IMR-90 (cell line): Measurements from ENCODE around the gene TMC7. TPM values are rescaled to one million over a fixed set of nuclear protein-coding genes. Genes with fewer than 3 reads are reported as not detected.

Source experiments
- ATAC-seq: fragments of 200-7000 bp; cut with Tn5 transposase; 2 replicates; pipeline ENCODE4 v1.9.1; 2020; ENCODE audit warnings: low read depth, mild to moderate bottlenecking, moderate library complexity
- BruUV-seq: library from RNA; stranded (reverse); fragments of 400-500 nt; replicated peaks from 2 replicates; lab custom pipeline; 2021; lab: Mats Ljungman, UMichigan
- CTCF ChIA-PET: fragments of 300-600 bp; formaldehyde crosslinking; extraction: SDS; loops from one replicate; lab custom pipeline; 2021; ENCODE audit warnings: antibody characterized with exemption; lab: Yijun Ruan, JAX
- POLR2A ChIA-PET: fragments of 300-600 bp; sonication (Branson Sonifier 250); formaldehyde crosslinking; loops from one replicate; lab custom pipeline; 2022; ENCODE audit warnings: antibody characterized with exemption; ENCODE audit not compliant: unreplicated experiment; lab: Charles Lee
- DNase-seq: peaks from one replicate; pipeline ENCODE4 v3.0.0; 2013
- H2AFZ ChIP-seq: replicated peaks from 2 replicates; pipeline ENCODE3; 2013; ENCODE audit warnings: low read length, mild to moderate bottlenecking; ENCODE audit not compliant: poor library complexity
- H2AK5ac ChIP-seq: 2 replicates; pipeline ENCODE4 v1.6.1; 2013; ENCODE audit warnings: low read depth, low read length, inconsistent platforms
- H2AK9ac ChIP-seq: replicated peaks from 2 replicates; pipeline ENCODE3; 2013; ENCODE audit warnings: mild to moderate bottlenecking, low read depth, low read length, moderate library complexity; ENCODE audit not compliant: poor library complexity
- H2BK120ac ChIP-seq: 2 replicates; pipeline ENCODE4 v1.6.1; 2013; ENCODE audit warnings: low read depth, low read length, inconsistent platforms
- H2BK15ac ChIP-seq: 3 replicates; pipeline ENCODE4 v1.6.1; 2013; ENCODE audit warnings: low read depth, low read length, inconsistent platforms
- H2BK20ac ChIP-seq: 2 replicates; pipeline ENCODE4 v1.6.1; 2013; ENCODE audit warnings: low read depth, mild to moderate bottlenecking, inconsistent platforms, low read length, moderate library complexity
- H2BK5ac ChIP-seq: 2 replicates; pipeline ENCODE4 v1.6.1; 2013; ENCODE audit warnings: mild to moderate bottlenecking, low read depth, low read length, inconsistent platforms; ENCODE audit not compliant: poor library complexity, severe bottlenecking
- H3K14ac ChIP-seq: replicated peaks from 2 replicates; pipeline ENCODE4 v1.6.1; 2013; ENCODE audit warnings: low read depth, low read length, inconsistent platforms
- H3K18ac ChIP-seq: 2 replicates; pipeline ENCODE4 v1.6.1; 2013; ENCODE audit warnings: low read depth, low read length, control low read depth
- H3K23ac ChIP-seq: 2 replicates; pipeline ENCODE4 v1.6.1; 2013; ENCODE audit warnings: low read depth, low read length, inconsistent platforms
- H3K27ac ChIP-seq: 2 replicates; pipeline ENCODE4 v1.5.1; 2013; ENCODE audit warnings: mild to moderate bottlenecking, control low read depth, low read length; ENCODE audit not compliant: insufficient read depth
- H3K27me3 ChIP-seq: 2 replicates; pipeline ENCODE4 v1.6.1; 2013; ENCODE audit warnings: low read length; ENCODE audit not compliant: control insufficient read depth, insufficient read depth
- H3K36me3 ChIP-seq: 2 replicates; pipeline ENCODE4 v1.6.1; 2013; ENCODE audit warnings: low read length, mixed read lengths; ENCODE audit not compliant: control insufficient read depth, insufficient read depth
- H3K4ac ChIP-seq: 2 replicates; pipeline ENCODE4 v1.6.1; 2013; ENCODE audit warnings: low read depth, low read length, inconsistent platforms
- H3K4me1 ChIP-seq: 2 replicates; pipeline ENCODE4 v1.6.1; 2013; ENCODE audit warnings: low read length, mixed read lengths; ENCODE audit not compliant: control insufficient read depth, insufficient read depth
- H3K4me2 ChIP-seq: 2 replicates; pipeline ENCODE4 v1.6.1; 2013; ENCODE audit warnings: low read depth, mild to moderate bottlenecking, control low read depth, low read length, moderate library complexity
- H3K4me3 ChIP-seq: 2 replicates; pipeline ENCODE4 v1.5.1; 2013; ENCODE audit warnings: low read depth, mild to moderate bottlenecking, control low read depth, low read length, moderate library complexity; ENCODE audit not compliant: insufficient read depth
- H3K56ac ChIP-seq: 2 replicates; pipeline ENCODE4 v1.6.1; 2013; ENCODE audit warnings: low read length, inconsistent platforms; ENCODE audit not compliant: insufficient read depth; ENCODE audit errors: extremely low read depth
- H3K79me1 ChIP-seq, 2 experiments: 2 replicates each; pipeline ENCODE4 v1.6.1; 2013; ENCODE audit warnings: low read length in 2 of 2, inconsistent platforms in 1 of 2, low read depth in 1 of 2
- H3K9ac ChIP-seq: 2 replicates; pipeline ENCODE4 v1.6.1; 2013; ENCODE audit warnings: low read depth, low read length, control low read depth
- H3K9me1 ChIP-seq: 2 replicates; pipeline ENCODE4 v1.6.1; 2013; ENCODE audit warnings: low read length, inconsistent platforms; ENCODE audit not compliant: insufficient read depth
- H3K9me3 ChIP-seq: 2 replicates; pipeline ENCODE4 v1.6.1; 2013; ENCODE audit warnings: low read length; ENCODE audit not compliant: control insufficient read depth, insufficient read depth
- H4K20me1 ChIP-seq: 2 replicates; pipeline ENCODE4 v1.6.1; 2013; ENCODE audit warnings: low read length, inconsistent platforms; ENCODE audit not compliant: insufficient read depth
- H4K5ac ChIP-seq: 2 replicates; pipeline ENCODE4 v1.6.1; 2013; ENCODE audit warnings: mild to moderate bottlenecking, low read depth, low read length, control low read depth
- H4K8ac ChIP-seq, 2 experiments: 2 replicates each; pipeline ENCODE4 v1.6.1; 2013; ENCODE audit warnings: low read depth in 2 of 2, low read length in 2 of 2, control low read depth in 1 of 2, inconsistent platforms in 1 of 2
- H4K91ac ChIP-seq: 2 replicates; pipeline ENCODE4 v1.6.1; 2013; ENCODE audit warnings: low read depth, low read length, inconsistent platforms; ENCODE audit not compliant: insufficient read depth
- BHLHE40 ChIP-seq: fragments of 150-350 bp; IDR thresholded peaks from 2 replicates; pipeline ENCODE4 v1.6.1; 2016; ENCODE audit warnings: mild to moderate bottlenecking, low read depth, low read length
- CTCF ChIP-seq: conservative IDR thresholded peaks from 2 replicates; pipeline ENCODE4 v1.5.1; 2012; ENCODE audit warnings: mild to moderate bottlenecking, low read depth, low read length, improper control_type of control experiment
- FOS ChIP-seq: fragments of 150-350 bp; IDR thresholded peaks from 2 replicates; pipeline ENCODE4 v1.6.1; 2016; ENCODE audit warnings: low read depth, low read length
- MAFK ChIP-seq: IDR thresholded peaks from 2 replicates; pipeline ENCODE4 v1.6.1; 2012; ENCODE audit warnings: low read depth, low read length, improper control_type of control experiment
- MAZ ChIP-seq: IDR thresholded peaks from 2 replicates; pipeline ENCODE4 v1.6.1; 2012; ENCODE audit warnings: low read depth, mild to moderate bottlenecking, low read length, improper control_type of control experiment, moderate library complexity, borderline replicate concordance
- MXI1 ChIP-seq: IDR thresholded peaks from 2 replicates; pipeline ENCODE4 v1.6.1; 2012; ENCODE audit warnings: low read depth, mild to moderate bottlenecking, low read length, moderate library complexity, borderline replicate concordance
- NFE2L2 ChIP-seq: fragments of 150-350 bp; IDR thresholded peaks from 2 replicates; pipeline ENCODE4 v1.6.1; 2016; ENCODE audit warnings: low read depth, mild to moderate bottlenecking, low read length
- POLR2A ChIP-seq: IDR thresholded peaks from 2 replicates; pipeline ENCODE4 v1.6.1; 2012; ENCODE audit warnings: mild to moderate bottlenecking, low read depth, low read length
- RAD21 ChIP-seq: IDR thresholded peaks from 2 replicates; pipeline ENCODE4 v1.6.1; 2012; ENCODE audit warnings: low read length, improper control_type of control experiment
- SMC3 ChIP-seq: fragments of 150-350 bp; IDR thresholded peaks from 2 replicates; pipeline ENCODE4 v1.6.1; 2016; ENCODE audit warnings: low read depth, mild to moderate bottlenecking, antibody characterized with exemption, low read length, moderate library complexity
- WGBS, 2 experiments: methylation state at CpG; one replicate each; pipeline versions ENCODE4 v1.1.5 to v1.1.7; 2013; ENCODE audit warnings: missing lambda C conversion rate in 2 of 2; ENCODE audit not compliant: insufficient read length in 1 of 2; ENCODE audit errors: extremely low coverage in 2 of 2; 5-methylcytosine and 5-hydroxymethylcytosine counted together
- dilution Hi-C: fragments of 300-500 bp; cut with HindIII; formaldehyde crosslinking; loops from one replicate; pipeline ENCODE4 v1.14.3; 2018; ENCODE audit warnings: low sequenced_read_pairs; ENCODE audit not compliant: unreplicated experiment
- in situ Hi-C: fragments of 300-500 bp; cut with MboI; formaldehyde crosslinking; loops from 3 replicates; pipeline ENCODE4 v1.14.3; 2019; ENCODE audit warnings: low sequenced_read_pairs, inconsistent platforms, mixed read lengths
- intact Hi-C: fragments of 100-400 bp; cut with micrococcal nuclease; formaldehyde crosslinking; loops from 2 replicates; pipeline ENCODE4 v1.10.0; 2022
- polyA plus RNA-seq, 3 experiments: library from polyadenylated mRNA; depleted of rRNA; stranded (reverse); fragments of >200 nt; gene quantifications; 2 replicates each; pipeline ENCODE4 v1.2.3, GENCODE V29; 2012; ENCODE audit warnings: low replicate concordance in 1 of 3
- total RNA-seq: library from RNA; depleted of rRNA; stranded (reverse); fragments of >200 nt; gene quantifications from 2 replicates; pipeline ENCODE4 v1.2.3, GENCODE V29; 2012
- TF ChIP-seq, protein P1 (sequence below): fragments of 150-350 bp; IDR thresholded peaks from 2 replicates; pipeline ENCODE4 v1.6.1; 2017; ENCODE audit warnings: mild to moderate bottlenecking, antibody characterized with exemption, low read length, low read depth

The TMC7 gene
- total and polyA plus RNA-seq, 2 of the 4 experiments (the other 2 are of a cell fraction), result 0.27 to 0.36 TPM

DNA sequence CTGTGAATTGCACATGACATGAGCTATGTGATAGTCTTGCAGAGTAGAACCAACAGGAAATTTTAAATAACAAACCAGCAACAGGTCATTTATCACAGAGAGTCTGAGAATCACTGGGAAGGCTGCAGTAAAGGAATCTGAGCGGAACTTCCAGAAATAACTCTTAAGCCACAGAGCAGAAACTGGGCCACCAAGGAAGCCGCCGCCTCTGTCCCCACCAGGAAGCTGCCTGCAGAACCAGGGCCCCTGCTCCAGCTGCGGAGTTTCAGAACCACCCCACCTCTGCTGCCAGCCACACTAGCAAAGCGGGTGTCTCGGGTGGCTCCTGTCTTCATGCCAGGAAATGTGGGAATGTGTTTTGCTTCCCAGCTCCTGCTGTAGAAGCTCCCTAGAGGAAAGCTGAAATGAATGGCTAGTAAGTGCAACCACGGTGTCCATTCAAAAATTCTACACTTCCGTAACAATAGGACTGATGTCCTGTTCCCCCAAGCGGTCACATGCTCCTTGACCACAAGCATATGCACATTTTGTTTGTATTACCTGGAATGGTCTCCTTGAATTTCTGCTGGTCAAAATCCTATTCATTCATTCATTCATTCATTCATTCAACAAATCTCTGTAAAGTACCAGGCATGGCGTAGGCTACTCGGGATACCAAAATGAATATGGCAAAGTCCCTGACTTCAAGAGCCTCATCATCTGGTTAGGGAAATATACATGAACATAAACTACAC, 122.3 kb downstream of the TMC7 start (continued):
- TF ChIP-seq MAZ (no peak), RAD21 (no peak), FOS (no peak)

DNA sequence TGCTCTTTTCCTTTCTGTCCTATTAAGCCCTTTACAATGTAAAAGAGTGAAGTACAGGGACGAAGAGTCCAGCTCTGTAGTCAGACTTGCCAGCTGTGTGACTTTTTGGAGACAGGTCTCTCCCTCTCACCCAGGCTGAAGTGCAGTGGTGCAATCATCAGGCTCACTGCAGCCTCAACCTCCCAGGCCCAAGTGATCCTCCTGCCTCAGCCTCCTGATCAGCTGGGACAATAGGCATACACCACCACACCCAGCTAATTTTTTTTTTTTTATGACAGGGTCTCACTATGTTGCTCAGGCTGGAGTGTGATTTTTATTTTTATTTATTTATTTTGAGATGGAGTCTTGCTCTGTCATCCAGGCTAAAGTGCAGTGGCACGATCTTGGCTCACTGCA, 122.9 kb downstream of the TMC7 start:
- no peaks in the 10 kb centered on the region for H3K27me3 ChIP-seq
- peak overlapping the region; percentile 26; the same call in 1 of the 2 replicates for H3K4ac ChIP-seq
- H2BK5ac ChIP-seq, result no peak overlapping the region
- peak overlapping the region; percentile 3; the same call in 1 of the 3 replicates for H2BK15ac ChIP-seq
- no peaks in the 10 kb centered on the region for H3K9me3 ChIP-seq
- no peak overlapping the region for H2AFZ ChIP-seq
- H2AK9ac ChIP-seq, result no peak overlapping the region
- no peak overlapping the region for H3K4me3 ChIP-seq
- peak overlapping the region; percentile 64; the same call in 1 of the 2 replicates for H2AK5ac ChIP-seq
- H3K36me3 ChIP-seq, result no peaks in the 10 kb centered on the region
- in situ Hi-C loops (loop anchor here (25.0 kb wide), 2 partner anchors 606 to 781 kb away; partner anchors contain the start of genes GPRC5B, IQCK and KNOP1), dilution Hi-C loops (no loop called here), intact Hi-C loops (loop anchor here (2.0 kb wide), 1 partner anchor 14 kb away; no protein-coding TSS in a partner anchor)
- peaks cover 9% of the 10 kb centered on the region for H3K4me1 ChIP-seq
- H3K4me2 ChIP-seq, result no peak overlapping the region
- DNase-seq (no peak), ATAC-seq (no peak)
- H3K14ac ChIP-seq, result no peak overlapping the region; the same call in 1 of the 2 replicates
- 0 out of 4 replicates have a peak, but pooled peaks cover 0 to 3% of the 10 kb centered on the region in 2 experiments for H3K79me1 ChIP-seq
- CTCF ChIA-PET, result interaction anchor here (0.6 kb wide), 1 partner anchor 12 kb away, joined by 3 read pairs; no protein-coding TSS in a partner anchor
- POLR2A ChIA-PET, result no interaction called here
- H4K20me1 ChIP-seq, result peaks cover 3% of the 10 kb centered on the region; the same call in 1 of the 2 replicates
- H2BK20ac ChIP-seq, result no peak overlapping the region
- H3K9me1 ChIP-seq, result peaks cover 8% of the 10 kb centered on the region
- no peak overlapping the region for H3K27ac ChIP-seq
- H4K5ac ChIP-seq, result no peak overlapping the region
- H4K8ac ChIP-seq, result no peak overlapping the region; a peak in 1 of 4 replicates
- no peak overlapping the region for H3K18ac ChIP-seq
- no peak overlapping the region for H3K56ac ChIP-seq
- BruUV-seq, result no TSS peak
- no peak overlapping the region for H3K9ac ChIP-seq
- H3K23ac ChIP-seq, result no peak overlapping the region; the same call in 1 of the 2 replicates
- H4K91ac ChIP-seq, result peak overlapping the region; percentile 13; the same call in 1 of the 2 replicates
- WGBS, 2 experiments, result no CpG with 5 or more reads among the region's 2 CpGs
- H2BK120ac ChIP-seq, result peak overlapping the region; percentile 13; the same call in 1 of the 2 replicates
- TF ChIP-seq RAD21, result no peak
- no peak for TF ChIP-seq CTCF
- TF ChIP-seq, protein P1, sequence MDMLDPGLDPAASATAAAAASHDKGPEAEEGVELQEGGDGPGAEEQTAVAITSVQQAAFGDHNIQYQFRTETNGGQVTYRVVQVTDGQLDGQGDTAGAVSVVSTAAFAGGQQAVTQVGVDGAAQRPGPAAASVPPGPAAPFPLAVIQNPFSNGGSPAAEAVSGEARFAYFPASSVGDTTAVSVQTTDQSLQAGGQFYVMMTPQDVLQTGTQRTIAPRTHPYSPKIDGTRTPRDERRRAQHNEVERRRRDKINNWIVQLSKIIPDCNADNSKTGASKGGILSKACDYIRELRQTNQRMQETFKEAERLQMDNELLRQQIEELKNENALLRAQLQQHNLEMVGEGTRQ, result no peak
- TF ChIP-seq MXI1, result no peak
- TF ChIP-seq NFE2L2, result no peak
- TF ChIP-seq FOS, result no peak
- TF ChIP-seq BHLHE40, result no peak
- TF ChIP-seq POLR2A, result no peak
- TF ChIP-seq MAZ, result no peak
- TF ChIP-seq SMC3, result no peak
- TF ChIP-seq MAFK, result no peak
